Neuronal stem cell (in vitro differentiated cells): ENCODE results near the gene BTN3A1.

Experiments used
- DNase-seq: peaks from one replicate; pipeline ENCODE4 v3.0.0-alpha.2; 2013; ENCODE audit warnings: low spot score
- H2AFZ ChIP-seq: one replicate; pipeline ENCODE4 v1.6.1; 2013; ENCODE audit warnings: mild to moderate bottlenecking, low read length, inconsistent platforms
- H2AK5ac ChIP-seq: 2 replicates; pipeline ENCODE4 v1.6.1; 2013; ENCODE audit warnings: low read depth, mild to moderate bottlenecking, inconsistent platforms, low read length, moderate library complexity, mixed read lengths
- H2BK120ac ChIP-seq: 2 replicates; pipeline ENCODE4 v1.6.1; 2013; ENCODE audit warnings: low read depth, mild to moderate bottlenecking, inconsistent platforms, low read length, moderate library complexity, mixed read lengths
- H2BK12ac ChIP-seq: one replicate; pipeline ENCODE4 v1.6.1; 2013; ENCODE audit warnings: low read length, inconsistent platforms
- H2BK15ac ChIP-seq: 2 replicates; pipeline ENCODE4 v1.6.1; 2013; ENCODE audit warnings: mild to moderate bottlenecking, low read length, inconsistent platforms, mixed read lengths
- H2BK5ac ChIP-seq: one replicate; pipeline ENCODE4 v1.6.1; 2013; ENCODE audit warnings: inconsistent platforms, mild to moderate bottlenecking, low read length, moderate library complexity
- H3K14ac ChIP-seq: one replicate; pipeline ENCODE4 v1.6.1; 2013; ENCODE audit warnings: low read length, inconsistent platforms
- H3K18ac ChIP-seq: 2 replicates; pipeline ENCODE4 v1.6.1; 2013; ENCODE audit warnings: low read length, inconsistent platforms
- H3K23ac ChIP-seq: 2 replicates; pipeline ENCODE4 v1.6.1; 2013; ENCODE audit warnings: low read depth, mild to moderate bottlenecking, mixed read lengths, low read length, inconsistent platforms; ENCODE audit not compliant: poor library complexity
- H3K27ac ChIP-seq: replicated peaks from 3 replicates; pipeline ENCODE4 v1.5.1; 2013; ENCODE audit warnings: low read length, inconsistent platforms
- H3K27me3 ChIP-seq, 3 experiments: 2 replicates each; pipeline ENCODE4 v1.6.1; 2013; ENCODE audit warnings: low read length in 3 of 3, mild to moderate bottlenecking in 2 of 3, inconsistent platforms in 1 of 3, low read depth in 1 of 3, mixed read lengths in 1 of 3, moderate library complexity in 1 of 3; ENCODE audit not compliant: control insufficient read depth in 3 of 3, insufficient read depth in 3 of 3
- H3K36me3 ChIP-seq, 2 donors: replicated peaks in 1 of 2; 2 replicates each; pipeline ENCODE4 v1.6.1; 2013; ENCODE audit warnings: low read length in 2 of 2; ENCODE audit not compliant: control insufficient read depth in 2 of 2, insufficient read depth in 2 of 2
- H3K4ac ChIP-seq: 2 replicates; pipeline ENCODE4 v1.6.1; 2013; ENCODE audit warnings: inconsistent platforms, mild to moderate bottlenecking, low read length, moderate library complexity
- H3K4me1 ChIP-seq, 2 donors: 1 replicate in 1 of 2; 2 replicates in 1 of 2; pipeline ENCODE4 v1.6.1; 2013; ENCODE audit warnings: low read length in 2 of 2, low read depth in 1 of 2; ENCODE audit not compliant: control insufficient read depth in 2 of 2, insufficient read depth in 1 of 2
- H3K4me2 ChIP-seq: one replicate; pipeline ENCODE4 v1.6.1; 2013; ENCODE audit warnings: mild to moderate bottlenecking, low read length, inconsistent platforms; ENCODE audit not compliant: insufficient read depth, poor library complexity, severe bottlenecking
- H3K4me3 ChIP-seq, 2 donors: 2 replicates each; pipeline ENCODE4 v1.5.1; 2013; ENCODE audit warnings: low read length in 2 of 2, mild to moderate bottlenecking in 2 of 2, inconsistent platforms in 1 of 2, moderate library complexity in 1 of 2
- H3K79me1 ChIP-seq: one replicate; pipeline ENCODE4 v1.6.1; 2013; ENCODE audit warnings: low read depth, mild to moderate bottlenecking, inconsistent platforms, low read length, moderate library complexity
- H3K9ac ChIP-seq: one replicate; pipeline ENCODE4 v1.6.1; 2013; ENCODE audit warnings: mild to moderate bottlenecking, low read depth, low read length, inconsistent platforms; ENCODE audit not compliant: poor library complexity
- H3K9me3 ChIP-seq, 2 donors: replicated peaks in 1 of 2; 2 replicates each; pipeline versions ENCODE3 to v1.6.1; 2013; ENCODE audit warnings: low read length in 2 of 2, mild to moderate bottlenecking in 2 of 2, inconsistent platforms in 1 of 2, low read depth in 1 of 2, mixed read lengths in 1 of 2, moderate library complexity in 1 of 2; ENCODE audit not compliant: control insufficient read depth in 2 of 2, insufficient read depth in 1 of 2
- H4K8ac ChIP-seq: one replicate; pipeline ENCODE4 v1.6.1; 2013; ENCODE audit warnings: low read depth, mild to moderate bottlenecking, inconsistent platforms, low read length, moderate library complexity
- H4K91ac ChIP-seq: one replicate; pipeline ENCODE4 v1.6.1; 2013; ENCODE audit warnings: low read length, low read depth, mild to moderate bottlenecking, inconsistent platforms; ENCODE audit not compliant: poor library complexity
- WGBS, 2 donors: extraction: QIAGEN DNeasy Blood & Tissue Kit; methylation state at CpG; one replicate each; pipeline ENCODE4 v1.1.7; 2013; ENCODE audit warnings: missing lambda C conversion rate in 2 of 2, mixed read lengths in 1 of 2; ENCODE audit not compliant: insufficient read length in 2 of 2, insufficient replicate concordance in 1 of 2; ENCODE audit errors: extremely low coverage in 2 of 2; 5-methylcytosine and 5-hydroxymethylcytosine counted together

The BTN3A1 gene

DNA sequence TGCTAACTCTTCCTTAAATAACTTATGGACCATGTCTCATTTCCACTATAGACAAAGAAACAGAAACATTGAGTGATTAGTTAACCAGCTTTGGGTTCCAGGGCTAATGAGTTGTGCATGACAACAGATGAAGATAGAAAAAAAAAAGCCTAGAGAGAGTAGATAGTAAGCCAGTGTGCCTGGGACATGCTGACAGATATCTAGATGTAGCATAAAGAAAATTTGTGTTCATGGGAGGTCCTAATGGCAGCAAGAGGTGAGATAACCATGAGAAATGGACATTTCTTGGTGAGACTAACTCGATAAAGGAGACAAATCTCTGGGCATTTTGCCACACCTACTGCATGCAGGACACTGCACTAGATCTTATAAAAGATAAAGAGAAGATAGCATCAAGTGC is 35.5 kb downstream of the BTN3A1 start:
- H3K18ac ChIP-seq: no peak overlapping the region
- no peak overlapping the region for H2BK15ac ChIP-seq
- no peak overlapping the region for H3K14ac ChIP-seq
- no peak overlapping the region for H4K91ac ChIP-seq
- H3K79me1 ChIP-seq: no peaks in the 10 kb centered on the region
- peaks cover 0 to 3% of the 10 kb centered on the region in 2 donors for H3K9me3 ChIP-seq
- no peak overlapping the region for H3K4ac ChIP-seq
- H3K4me2 ChIP-seq: no peak overlapping the region
- H3K9ac ChIP-seq: no peak overlapping the region
- H3K4me3 ChIP-seq: no peak overlapping the region
- H2BK5ac ChIP-seq: no peak overlapping the region
- H3K27ac ChIP-seq: no peak overlapping the region
- H3K23ac ChIP-seq: no peak overlapping the region
- H4K8ac ChIP-seq: no peak overlapping the region
- peaks cover 3% of the 10 kb centered on the region in 2 donors for H3K4me1 ChIP-seq
- H3K36me3 ChIP-seq: peaks cover 0 to 5% of the 10 kb centered on the region in 2 donors
- no peak overlapping the region for H2AFZ ChIP-seq
- no peaks in the 10 kb centered on the region for H3K27me3 ChIP-seq
- H2BK120ac ChIP-seq: no peak overlapping the region
- whole genome bisulfite sequencing, 2 donors: no CpG with 5 or more reads among the region's 1 CpG
- H2AK5ac ChIP-seq: no peak overlapping the region
- no peak for DNase-seq
- no peak overlapping the region for H2BK12ac ChIP-seq

DNA sequence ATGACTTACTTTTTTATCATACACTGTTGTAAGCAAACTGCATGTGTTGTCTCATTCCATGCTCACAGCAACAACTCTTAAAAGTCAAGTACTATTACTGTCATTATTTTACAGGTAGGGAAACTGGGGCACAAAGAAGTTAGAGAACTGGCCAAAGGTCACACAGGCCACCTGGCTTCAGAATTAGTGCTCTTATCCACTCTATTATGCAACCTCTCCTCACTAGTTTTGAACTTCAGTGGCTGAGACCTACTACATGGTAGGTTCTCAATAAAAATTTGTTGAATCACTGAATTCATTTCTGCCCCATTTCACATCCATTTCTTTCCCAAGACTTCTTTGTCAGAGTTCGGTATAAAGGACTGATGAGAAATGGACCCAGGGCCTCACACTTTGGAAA is 35.9 kb downstream of the BTN3A1 start:
- peaks cover 0 to under 1% of the 10 kb centered on the region in 2 donors for H3K36me3 ChIP-seq
- no peak overlapping the region for H4K8ac ChIP-seq
- H3K27me3 ChIP-seq: no peaks in the 10 kb centered on the region
- H2BK15ac ChIP-seq: no peak overlapping the region
- no peak overlapping the region for H2AFZ ChIP-seq
- H3K23ac ChIP-seq: no peak overlapping the region
- DNase-seq: no peak
- H3K4me3 ChIP-seq: no peak overlapping the region
- H3K14ac ChIP-seq: no peak overlapping the region
- no peak overlapping the region for H2BK120ac ChIP-seq
- no peak overlapping the region for H4K91ac ChIP-seq
- no peak overlapping the region for H2BK12ac ChIP-seq
- no CpG with 5 or more reads among the region's 1 CpG for WGBS, 2 donors
- H3K79me1 ChIP-seq: no peaks in the 10 kb centered on the region
- H3K9ac ChIP-seq: no peak overlapping the region
- H3K9me3 ChIP-seq: peaks cover 0 to 3% of the 10 kb centered on the region in 2 donors
- no peak overlapping the region for H3K27ac ChIP-seq
- no peak overlapping the region for H2AK5ac ChIP-seq
- H3K18ac ChIP-seq: no peak overlapping the region
- H2BK5ac ChIP-seq: no peak overlapping the region
- peaks cover 3% of the 10 kb centered on the region in 2 donors for H3K4me1 ChIP-seq
- H3K4ac ChIP-seq: no peak overlapping the region
- H3K4me2 ChIP-seq: no peak overlapping the region

DNA sequence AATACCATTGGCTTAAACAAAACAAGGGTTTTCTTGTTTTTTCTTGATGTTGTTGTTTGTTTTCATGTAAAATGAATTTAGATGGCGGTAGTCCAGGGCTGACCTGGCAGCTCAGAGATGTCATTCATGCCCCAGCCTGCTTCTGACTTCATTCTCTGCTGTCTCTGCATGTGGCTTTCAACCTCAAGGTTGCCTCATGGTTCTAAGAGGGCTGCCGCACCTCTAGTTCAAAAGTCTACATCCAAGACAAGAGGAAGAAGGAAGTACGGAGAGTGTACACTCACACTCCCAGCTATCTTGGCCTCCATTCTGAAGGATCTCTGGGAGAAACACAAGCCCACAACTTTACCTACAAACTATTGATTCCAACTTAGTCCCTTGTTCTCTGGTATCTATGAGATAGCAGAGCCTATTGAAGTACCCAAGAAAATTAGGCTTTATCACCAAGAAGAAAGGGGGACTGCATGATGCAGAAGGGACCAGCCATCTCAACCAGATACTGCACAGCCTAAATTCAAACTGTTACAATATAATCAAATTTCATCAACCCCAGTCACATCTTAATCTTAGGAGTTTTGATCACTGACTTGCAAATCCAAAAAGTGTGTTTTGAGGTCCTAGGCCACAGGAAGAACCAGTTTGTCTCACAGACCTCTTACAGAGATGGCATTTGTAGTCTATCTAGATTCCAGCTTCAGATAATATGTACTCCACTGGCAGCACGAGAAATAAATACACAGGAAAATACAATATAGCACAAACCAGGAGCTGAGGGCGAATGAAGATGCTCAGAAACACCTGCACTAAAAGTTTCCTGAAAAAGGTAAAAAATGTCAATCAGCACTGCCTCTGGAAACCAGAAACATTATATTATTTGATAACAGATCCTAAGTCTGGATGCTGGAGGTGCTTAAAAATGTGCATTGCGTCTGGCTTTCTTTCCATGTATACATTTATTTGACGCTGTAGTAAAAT is 37.4 kb downstream of the BTN3A1 start:
- Histone ChIP-seq H3K79me1 (no peaks in the 10 kb centered on the region), H2AK5ac (no peak overlapping the region), H3K27me3 (no peaks in the 10 kb centered on the region), H3K27ac (no peak overlapping the region), H2BK12ac (no peak overlapping the region), H3K4me2 (no peak overlapping the region), H2AFZ (peak overlapping the region; percentile 84), H3K36me3 (no peaks in the 10 kb centered on the region), H4K91ac (no peak overlapping the region), H2BK5ac (no peak overlapping the region), H3K4me1 (peaks cover 3% of the 10 kb centered on the region in 2 donors), H3K4me3 (no peak overlapping the region), H2BK120ac (no peak overlapping the region), H3K18ac (no peak overlapping the region), H3K4ac (no peak overlapping the region), H3K9me3 (peaks cover 0 to under 1% of the 10 kb centered on the region in 2 donors), H2BK15ac (no peak overlapping the region), H3K23ac (no peak overlapping the region), H3K14ac (no peak overlapping the region), H3K9ac (no peak overlapping the region), H4K8ac (no peak overlapping the region)
- DNase-seq: no peak
- no CpG with 5 or more reads among the region's 7 CpGs for WGBS, 2 donors

DNA sequence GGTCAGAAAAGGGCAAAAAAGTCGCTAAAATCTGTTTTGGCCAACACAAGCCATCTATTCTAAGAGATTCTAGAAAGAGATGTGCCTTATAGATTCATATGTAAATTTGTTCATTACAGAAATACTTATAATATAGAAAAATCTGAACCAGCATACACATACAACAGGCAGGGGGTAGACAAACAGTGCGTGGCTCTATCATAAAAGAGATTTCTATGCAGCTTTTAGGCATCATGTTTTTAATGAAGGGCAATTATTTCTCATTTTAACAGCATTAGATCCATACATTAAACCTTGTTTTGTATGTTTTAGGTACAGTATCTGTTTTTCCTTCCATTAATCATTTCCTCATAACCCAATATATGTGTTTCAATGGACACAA is 38.9 kb downstream of the BTN3A1 start:
- no peak overlapping the region for H2AK5ac ChIP-seq
- no peak overlapping the region for H3K9ac ChIP-seq
- peaks cover 3% of the 10 kb centered on the region in 2 donors for H3K4me1 ChIP-seq
- no peak overlapping the region for H3K4ac ChIP-seq
- no peak overlapping the region for H3K14ac ChIP-seq
- H2AFZ ChIP-seq: peak overlapping the region; percentile 84
- no peak overlapping the region for H3K4me2 ChIP-seq
- no peak overlapping the region for H3K27ac ChIP-seq
- no peak overlapping the region for H4K91ac ChIP-seq
- no peak overlapping the region for H2BK15ac ChIP-seq
- no CpG with 5 or more reads among the region's 2 CpGs for WGBS, 2 donors
- H2BK12ac ChIP-seq: no peak overlapping the region
- no peaks in the 10 kb centered on the region for H3K9me3 ChIP-seq
- H3K23ac ChIP-seq: no peak overlapping the region
- no peak overlapping the region for H2BK5ac ChIP-seq
- no peak overlapping the region for H4K8ac ChIP-seq
- H3K18ac ChIP-seq: no peak overlapping the region
- no peak overlapping the region for H2BK120ac ChIP-seq
- no peaks in the 10 kb centered on the region for H3K79me1 ChIP-seq
- H3K4me3 ChIP-seq: no peak overlapping the region
- no peak for DNase-seq
- H3K27me3 ChIP-seq: no peaks in the 10 kb centered on the region
- H3K36me3 ChIP-seq: no peaks in the 10 kb centered on the region
